Measurements from ENCODE around the gene ELMO3.

DNA sequence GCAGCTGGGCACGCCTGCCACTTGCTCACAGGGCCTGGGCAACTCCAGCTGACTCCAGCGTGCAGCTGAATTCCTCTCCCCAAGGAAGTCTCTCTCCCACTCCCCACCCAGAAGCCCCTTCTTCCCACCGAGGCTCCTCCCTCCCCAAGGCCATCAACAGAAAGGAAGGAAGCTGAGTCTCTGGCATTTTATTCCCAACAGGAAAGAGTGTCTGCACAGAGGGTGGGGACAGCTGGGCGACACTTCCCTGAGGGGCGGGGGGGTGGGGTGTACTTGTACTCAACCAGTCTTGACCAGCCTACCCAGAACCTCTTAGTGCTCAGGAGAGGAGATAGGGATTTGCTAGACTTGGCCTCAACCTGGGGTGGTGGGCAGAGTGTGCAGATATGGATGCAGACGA, 8.9 kb upstream of the ELMO3 start, which contains the start of gene EXOC3L1:
- TF ChIP-seq, protein P1, sequence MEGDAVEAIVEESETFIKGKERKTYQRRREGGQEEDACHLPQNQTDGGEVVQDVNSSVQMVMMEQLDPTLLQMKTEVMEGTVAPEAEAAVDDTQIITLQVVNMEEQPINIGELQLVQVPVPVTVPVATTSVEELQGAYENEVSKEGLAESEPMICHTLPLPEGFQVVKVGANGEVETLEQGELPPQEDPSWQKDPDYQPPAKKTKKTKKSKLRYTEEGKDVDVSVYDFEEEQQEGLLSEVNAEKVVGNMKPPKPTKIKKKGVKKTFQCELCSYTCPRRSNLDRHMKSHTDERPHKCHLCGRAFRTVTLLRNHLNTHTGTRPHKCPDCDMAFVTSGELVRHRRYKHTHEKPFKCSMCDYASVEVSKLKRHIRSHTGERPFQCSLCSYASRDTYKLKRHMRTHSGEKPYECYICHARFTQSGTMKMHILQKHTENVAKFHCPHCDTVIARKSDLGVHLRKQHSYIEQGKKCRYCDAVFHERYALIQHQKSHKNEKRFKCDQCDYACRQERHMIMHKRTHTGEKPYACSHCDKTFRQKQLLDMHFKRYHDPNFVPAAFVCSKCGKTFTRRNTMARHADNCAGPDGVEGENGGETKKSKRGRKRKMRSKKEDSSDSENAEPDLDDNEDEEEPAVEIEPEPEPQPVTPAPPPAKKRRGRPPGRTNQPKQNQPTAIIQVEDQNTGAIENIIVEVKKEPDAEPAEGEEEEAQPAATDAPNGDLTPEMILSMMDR (conservative IDR thresholded peaks at IDR 0.05; ENCODE audit: low read depth, low read length) = no peak
- TF ChIP-seq BHLHE40 (IDR thresholded peaks at IDR 0.05; ENCODE audit: low read depth, low read length) (no peak), NFE2L2 (IDR thresholded peaks at IDR 0.05; ENCODE audit: low read depth, low read length) (no peak), SMC3 (IDR thresholded peaks at IDR 0.05; ENCODE audit: low read depth, low read length) (no peak), MXI1 (IDR thresholded peaks at IDR 0.05; ENCODE audit: borderline replicate concordance, low read depth, low read length) (no peak), RAD21 (IDR thresholded peaks at IDR 0.05; ENCODE audit: low read length) (no peak), POLR2A (IDR thresholded peaks at IDR 0.05; ENCODE audit: low read depth, low read length) (no peak), RFX5 (IDR thresholded peaks at IDR 0.05; ENCODE audit: low read depth, low read length) (no peak), MAZ (IDR thresholded peaks at IDR 0.05; ENCODE audit: borderline replicate concordance, low read depth, low read length) (no peak), MAFK (IDR thresholded peaks at IDR 0.05; ENCODE audit: low read depth, low read length) (no peak)
- TF ChIP-seq, protein P2, sequence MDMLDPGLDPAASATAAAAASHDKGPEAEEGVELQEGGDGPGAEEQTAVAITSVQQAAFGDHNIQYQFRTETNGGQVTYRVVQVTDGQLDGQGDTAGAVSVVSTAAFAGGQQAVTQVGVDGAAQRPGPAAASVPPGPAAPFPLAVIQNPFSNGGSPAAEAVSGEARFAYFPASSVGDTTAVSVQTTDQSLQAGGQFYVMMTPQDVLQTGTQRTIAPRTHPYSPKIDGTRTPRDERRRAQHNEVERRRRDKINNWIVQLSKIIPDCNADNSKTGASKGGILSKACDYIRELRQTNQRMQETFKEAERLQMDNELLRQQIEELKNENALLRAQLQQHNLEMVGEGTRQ (IDR thresholded peaks at IDR 0.05; ENCODE audit: low read depth, low read length) = no peak

Measured in IMR-90 (cell line).